GM12878 (cell line): ENCODE results near the gene PRR7.

Experiments used
- ASH2L ChIP-seq: fragments of 300-600, 200-600 bp; sonication (generic); IDR thresholded peaks from 2 replicates; pipeline ENCODE4 v1.6.1; 2017; ENCODE audit warnings: low read depth, mild to moderate bottlenecking, borderline replicate concordance
- JUNB ChIP-seq: IDR thresholded peaks from 2 replicates; pipeline ENCODE4 v1.6.1; 2016; ENCODE audit warnings: antibody characterized with exemption, mild to moderate bottlenecking
- MXI1 ChIP-seq: fragments of 150-350 bp; IDR thresholded peaks from 2 replicates; pipeline ENCODE4 v1.6.1; 2011; ENCODE audit warnings: low read depth, mild to moderate bottlenecking, inconsistent platforms, low read length, improper control_type of control experiment
- MYC ChIP-seq: IDR thresholded peaks from 2 replicates; pipeline ENCODE4 v1.6.1; 2011; ENCODE audit warnings: mild to moderate bottlenecking, low read length, moderate library complexity, inconsistent platforms; ENCODE audit not compliant: insufficient read depth, insufficient replicate concordance, insufficient read length, severe bottlenecking
- YBX1 ChIP-seq: fragments of 450-650 bp; IDR thresholded peaks from 2 replicates; pipeline ENCODE4 v1.6.1; 2016; ENCODE audit warnings: antibody characterized with exemption
- TF ChIP-seq, protein P1 (sequence below): fragments of 450-650 bp; IDR thresholded peaks from 2 replicates; pipeline ENCODE4 v1.6.1; 2017; ENCODE audit warnings: antibody characterized with exemption, mild to moderate bottlenecking, moderate library complexity
- TF ChIP-seq, protein P2 (sequence below): fragments of 450-650 bp; IDR thresholded peaks from 2 replicates; pipeline ENCODE4 v1.6.1; 2017; ENCODE audit warnings: mild to moderate bottlenecking
- TF ChIP-seq, protein P3 (sequence below), 3 experiments: IDR thresholded peaks in 2 of 3; conservative IDR thresholded peaks in 1 of 3; 2 replicates each; pipeline ENCODE4 v1.5.1; 2011; ENCODE audit warnings: low read depth in 3 of 3, low read length in 3 of 3, mild to moderate bottlenecking in 3 of 3, control low read depth in 2 of 3, moderate library complexity in 2 of 3, inconsistent platforms in 1 of 3, mixed read lengths in 1 of 3; ENCODE audit not compliant: control insufficient read depth in 2 of 3, insufficient read depth in 1 of 3; ENCODE audit errors: extremely low read depth in 1 of 3

DNA sequence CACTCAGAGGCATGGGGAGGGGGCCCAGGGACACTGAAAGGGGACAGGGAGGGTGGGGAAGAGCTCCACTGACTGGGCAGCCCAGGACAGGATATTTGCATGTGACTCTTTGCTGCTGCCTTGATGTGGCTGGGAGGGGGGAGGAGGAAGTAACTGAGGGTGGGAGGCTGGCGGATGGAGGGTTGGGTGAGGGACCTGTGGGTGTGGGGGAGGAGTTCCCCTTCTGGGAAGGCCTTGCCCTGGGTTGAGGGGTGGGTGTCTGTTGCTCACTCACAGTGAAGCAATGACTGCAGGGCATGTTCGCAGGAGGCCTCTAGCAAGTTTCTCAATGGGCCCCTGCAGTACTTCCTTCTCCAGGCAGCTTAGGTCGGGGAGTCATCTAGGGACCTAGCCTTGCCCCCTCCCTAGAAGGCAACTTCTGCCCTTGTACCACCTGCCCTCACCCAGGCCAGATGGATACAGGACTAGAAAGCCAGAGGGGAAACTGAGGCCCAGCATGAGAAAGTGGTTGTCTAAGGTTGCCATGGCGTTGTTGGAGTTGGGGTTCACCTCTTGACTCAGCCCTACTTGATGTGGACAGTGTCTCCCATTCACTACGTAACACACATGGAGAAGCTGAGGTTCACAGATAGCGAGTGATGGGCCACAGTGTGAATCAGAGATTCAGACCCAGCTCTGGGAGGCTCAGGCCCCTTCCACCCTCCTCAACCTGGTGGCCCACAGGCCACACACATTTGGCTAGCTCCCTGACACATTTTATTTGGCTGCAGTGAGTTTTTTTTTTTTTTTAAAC lies 17.2 kb upstream of the PRR7 start:
- TF ChIP-seq, protein P1, sequence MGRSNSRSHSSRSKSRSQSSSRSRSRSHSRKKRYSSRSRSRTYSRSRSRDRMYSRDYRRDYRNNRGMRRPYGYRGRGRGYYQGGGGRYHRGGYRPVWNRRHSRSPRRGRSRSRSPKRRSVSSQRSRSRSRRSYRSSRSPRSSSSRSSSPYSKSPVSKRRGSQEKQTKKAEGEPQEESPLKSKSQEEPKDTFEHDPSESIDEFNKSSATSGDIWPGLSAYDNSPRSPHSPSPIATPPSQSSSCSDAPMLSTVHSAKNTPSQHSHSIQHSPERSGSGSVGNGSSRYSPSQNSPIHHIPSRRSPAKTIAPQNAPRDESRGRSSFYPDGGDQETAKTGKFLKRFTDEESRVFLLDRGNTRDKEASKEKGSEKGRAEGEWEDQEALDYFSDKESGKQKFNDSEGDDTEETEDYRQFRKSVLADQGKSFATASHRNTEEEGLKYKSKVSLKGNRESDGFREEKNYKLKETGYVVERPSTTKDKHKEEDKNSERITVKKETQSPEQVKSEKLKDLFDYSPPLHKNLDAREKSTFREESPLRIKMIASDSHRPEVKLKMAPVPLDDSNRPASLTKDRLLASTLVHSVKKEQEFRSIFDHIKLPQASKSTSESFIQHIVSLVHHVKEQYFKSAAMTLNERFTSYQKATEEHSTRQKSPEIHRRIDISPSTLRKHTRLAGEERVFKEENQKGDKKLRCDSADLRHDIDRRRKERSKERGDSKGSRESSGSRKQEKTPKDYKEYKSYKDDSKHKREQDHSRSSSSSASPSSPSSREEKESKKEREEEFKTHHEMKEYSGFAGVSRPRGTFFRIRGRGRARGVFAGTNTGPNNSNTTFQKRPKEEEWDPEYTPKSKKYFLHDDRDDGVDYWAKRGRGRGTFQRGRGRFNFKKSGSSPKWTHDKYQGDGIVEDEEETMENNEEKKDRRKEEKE, result no peak
- TF ChIP-seq JUNB, result no peak
- TF ChIP-seq, protein P2, sequence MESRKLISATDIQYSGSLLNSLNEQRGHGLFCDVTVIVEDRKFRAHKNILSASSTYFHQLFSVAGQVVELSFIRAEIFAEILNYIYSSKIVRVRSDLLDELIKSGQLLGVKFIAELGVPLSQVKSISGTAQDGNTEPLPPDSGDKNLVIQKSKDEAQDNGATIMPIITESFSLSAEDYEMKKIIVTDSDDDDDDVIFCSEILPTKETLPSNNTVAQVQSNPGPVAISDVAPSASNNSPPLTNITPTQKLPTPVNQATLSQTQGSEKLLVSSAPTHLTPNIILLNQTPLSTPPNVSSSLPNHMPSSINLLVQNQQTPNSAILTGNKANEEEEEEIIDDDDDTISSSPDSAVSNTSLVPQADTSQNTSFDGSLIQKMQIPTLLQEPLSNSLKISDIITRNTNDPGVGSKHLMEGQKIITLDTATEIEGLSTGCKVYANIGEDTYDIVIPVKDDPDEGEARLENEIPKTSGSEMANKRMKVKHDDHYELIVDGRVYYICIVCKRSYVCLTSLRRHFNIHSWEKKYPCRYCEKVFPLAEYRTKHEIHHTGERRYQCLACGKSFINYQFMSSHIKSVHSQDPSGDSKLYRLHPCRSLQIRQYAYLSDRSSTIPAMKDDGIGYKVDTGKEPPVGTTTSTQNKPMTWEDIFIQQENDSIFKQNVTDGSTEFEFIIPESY, result no peak
- TF ChIP-seq, protein P3, sequence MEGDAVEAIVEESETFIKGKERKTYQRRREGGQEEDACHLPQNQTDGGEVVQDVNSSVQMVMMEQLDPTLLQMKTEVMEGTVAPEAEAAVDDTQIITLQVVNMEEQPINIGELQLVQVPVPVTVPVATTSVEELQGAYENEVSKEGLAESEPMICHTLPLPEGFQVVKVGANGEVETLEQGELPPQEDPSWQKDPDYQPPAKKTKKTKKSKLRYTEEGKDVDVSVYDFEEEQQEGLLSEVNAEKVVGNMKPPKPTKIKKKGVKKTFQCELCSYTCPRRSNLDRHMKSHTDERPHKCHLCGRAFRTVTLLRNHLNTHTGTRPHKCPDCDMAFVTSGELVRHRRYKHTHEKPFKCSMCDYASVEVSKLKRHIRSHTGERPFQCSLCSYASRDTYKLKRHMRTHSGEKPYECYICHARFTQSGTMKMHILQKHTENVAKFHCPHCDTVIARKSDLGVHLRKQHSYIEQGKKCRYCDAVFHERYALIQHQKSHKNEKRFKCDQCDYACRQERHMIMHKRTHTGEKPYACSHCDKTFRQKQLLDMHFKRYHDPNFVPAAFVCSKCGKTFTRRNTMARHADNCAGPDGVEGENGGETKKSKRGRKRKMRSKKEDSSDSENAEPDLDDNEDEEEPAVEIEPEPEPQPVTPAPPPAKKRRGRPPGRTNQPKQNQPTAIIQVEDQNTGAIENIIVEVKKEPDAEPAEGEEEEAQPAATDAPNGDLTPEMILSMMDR (IDR thresholded peaks at IDR 0.05 in 2 of 3, conservative IDR thresholded peaks at IDR 0.05 in 1 of 3; ENCODE audit: control insufficient read depth in 2 of 3, extremely low read depth in 1 of 3, insufficient read depth in 1 of 3, low read depth in 3 of 3, low read length in 3 of 3), result no peak
- no peak for TF ChIP-seq ASH2L
- TF ChIP-seq MXI1, result peak; percentile 72; the same call in 1 of the 2 replicates
- TF ChIP-seq MYC, result no peak
- TF ChIP-seq YBX1, result no peak
